Astrocyte (in vitro differentiated cells and primary cell): ENCODE data around the gene KIAA1671. TPM values are rescaled to one million over a fixed set of nuclear protein-coding genes. Genes with fewer than 3 reads are reported as not detected.

Experiments used
- DNase-seq: peaks from one replicate; pipeline ENCODE4 v3.0.0-alpha.2; 2010; ENCODE audit warnings: low read depth
- FAIRE-seq: peaks from 2 replicates; lab custom pipeline; 2011; peaks lifted over from hg19 to GRCh38; lab: Jason Lieb, UNC
- H2AFZ ChIP-seq: 2 replicates; pipeline ENCODE4 v1.6.0; 2012; ENCODE audit warnings: low read depth, low read length, inconsistent platforms
- H3K27ac ChIP-seq: 2 replicates; pipeline ENCODE4 v1.5.1; 2011; ENCODE audit warnings: low read depth, low read length, inconsistent platforms
- H3K27me3 ChIP-seq: 2 replicates; pipeline ENCODE4 v1.6.0; 2011; ENCODE audit warnings: low read length, inconsistent platforms; ENCODE audit not compliant: insufficient read depth
- H3K36me3 ChIP-seq: 2 replicates; pipeline ENCODE4 v1.5.1; 2011; ENCODE audit warnings: low read length, inconsistent platforms; ENCODE audit not compliant: insufficient read depth
- H3K4me1 ChIP-seq: 2 replicates; pipeline ENCODE4 v1.5.1; 2011; ENCODE audit warnings: low read length, inconsistent platforms; ENCODE audit not compliant: insufficient read depth
- H3K4me2 ChIP-seq: 2 replicates; pipeline ENCODE4 v1.6.0; 2012; ENCODE audit warnings: low read length, inconsistent platforms
- H3K4me3 ChIP-seq: 2 replicates; pipeline ENCODE4 v1.5.1; 2011; ENCODE audit warnings: low read depth, mild to moderate bottlenecking, low read length, inconsistent platforms; ENCODE audit not compliant: insufficient read depth
- H3K79me2 ChIP-seq: 2 replicates; pipeline ENCODE4 v1.6.0; 2012; ENCODE audit warnings: mild to moderate bottlenecking, low read length, inconsistent platforms; ENCODE audit not compliant: insufficient read depth
- H3K9ac ChIP-seq: 2 replicates; pipeline ENCODE4 v1.6.0; 2012; ENCODE audit warnings: mild to moderate bottlenecking, low read length, inconsistent platforms
- H3K9me3 ChIP-seq: 2 replicates; pipeline ENCODE4 v1.5.1; 2012; ENCODE audit warnings: low read depth, mild to moderate bottlenecking, low read length, inconsistent platforms; ENCODE audit not compliant: insufficient read depth
- H4K20me1 ChIP-seq: 2 replicates; pipeline ENCODE4 v1.6.0; 2012; ENCODE audit warnings: low read length, inconsistent platforms; ENCODE audit not compliant: insufficient read depth
- H3K27ac Mint-ChIP-seq: one replicate; pipeline ENCODE4 v1.8.0; 2021; ENCODE audit warnings: mild to moderate bottlenecking, mixed read lengths; ENCODE audit not compliant: unreplicated experiment
- H3K27me3 Mint-ChIP-seq: one replicate; pipeline ENCODE4 v1.8.0; 2021; ENCODE audit warnings: low read depth, mixed read lengths; ENCODE audit not compliant: unreplicated experiment
- H3K36me3 Mint-ChIP-seq: one replicate; pipeline ENCODE4 v1.8.0; 2021; ENCODE audit warnings: low read depth, mixed read lengths; ENCODE audit not compliant: unreplicated experiment
- H3K4me1 Mint-ChIP-seq: one replicate; pipeline ENCODE4 v1.8.0; 2021; ENCODE audit warnings: low read depth, mixed read lengths; ENCODE audit not compliant: unreplicated experiment
- H3K4me3 Mint-ChIP-seq: one replicate; pipeline ENCODE4 v1.8.0; 2021; ENCODE audit warnings: mild to moderate bottlenecking, moderate library complexity, mixed read lengths; ENCODE audit not compliant: unreplicated experiment
- H3K9me3 Mint-ChIP-seq: one replicate; pipeline ENCODE4 v1.8.0; 2021; ENCODE audit warnings: mild to moderate bottlenecking, mixed read lengths; ENCODE audit not compliant: unreplicated experiment
- CTCF ChIP-seq: IDR thresholded peaks from 2 replicates; pipeline ENCODE4 v1.5.1; 2011; ENCODE audit warnings: low read depth, mild to moderate bottlenecking, inconsistent platforms, low read length, moderate library complexity; ENCODE audit not compliant: insufficient read depth
- EZH2 ChIP-seq: IDR thresholded peaks from 2 replicates; pipeline ENCODE4 v1.6.1; 2012; ENCODE audit warnings: mild to moderate bottlenecking, low read length, inconsistent platforms; ENCODE audit not compliant: insufficient read depth
- total RNA-seq: library from RNA; stranded (reverse); gene quantifications from 2 replicates; pipeline ENCODE4 v1.2.1, GENCODE V29; 2021

KIAA1671 gene
- total RNA-seq, 1 donor from 2014 or later, result 28.4 TPM

- no peaks in the 10 kb centered on the region for H3K79me2 ChIP-seq
- H4K20me1 ChIP-seq, result peaks cover 10% of the 10 kb centered on the region
- no peak overlapping the region for H3K4me3 Mint-ChIP-seq
- DNase-seq (no peak), FAIRE-seq (no peak)
- no peak overlapping the region for H3K27ac Mint-ChIP-seq
- TF ChIP-seq CTCF (no peak), EZH2 (no peak)
- H3K9me3 ChIP-seq, result no peaks in the 10 kb centered on the region
- peaks cover 9% of the 10 kb centered on the region for H3K4me1 Mint-ChIP-seq
- H3K4me1 ChIP-seq, result no peaks in the 10 kb centered on the region
- peaks cover 6% of the 10 kb centered on the region for H3K27me3 Mint-ChIP-seq
- no peak overlapping the region for H2AFZ ChIP-seq
- no peaks in the 10 kb centered on the region for H3K27me3 ChIP-seq
- no peak overlapping the region for H3K9ac ChIP-seq
- H3K9me3 Mint-ChIP-seq, result no peaks in the 10 kb centered on the region
- no peak overlapping the region for H3K27ac ChIP-seq
- no peaks in the 10 kb centered on the region for H3K36me3 ChIP-seq
- no peak overlapping the region for H3K4me3 ChIP-seq
- H3K4me2 ChIP-seq, result no peak overlapping the region
- H3K36me3 Mint-ChIP-seq, result no peaks in the 10 kb centered on the region
Measured at GRCh38 chr22:25083056-25083806, 130.7 kb downstream of the KIAA1671 start.

- Mint-ChIP-seq H3K36me3 (no peaks in the 10 kb centered on the region), H3K4me3 (no peak overlapping the region), H3K27ac (no peak overlapping the region), H3K27me3 (peaks cover 6% of the 10 kb centered on the region), H3K4me1 (peaks cover 9% of the 10 kb centered on the region), H3K9me3 (no peaks in the 10 kb centered on the region)
- Histone ChIP-seq H3K79me2 (no peaks in the 10 kb centered on the region), H3K9ac (no peak overlapping the region), H3K9me3 (no peaks in the 10 kb centered on the region), H3K4me3 (no peak overlapping the region), H4K20me1 (peaks cover 10% of the 10 kb centered on the region), H3K27me3 (no peaks in the 10 kb centered on the region), H3K4me1 (no peaks in the 10 kb centered on the region), H2AFZ (no peak overlapping the region), H3K4me2 (no peak overlapping the region), H3K36me3 (no peaks in the 10 kb centered on the region), H3K27ac (no peak overlapping the region)
- FAIRE-seq (no peak), DNase-seq (no peak)
- TF ChIP-seq CTCF (no peak), EZH2 (no peak)
Measured at GRCh38 chr22:25083807-25084200, 131.3 kb downstream of the KIAA1671 start.

- Histone ChIP-seq H3K27me3 (no peaks in the 10 kb centered on the region), H3K79me2 (no peaks in the 10 kb centered on the region), H3K36me3 (no peaks in the 10 kb centered on the region), H3K9ac (no peak overlapping the region), H3K4me2 (no peak overlapping the region), H3K4me1 (no peaks in the 10 kb centered on the region), H3K4me3 (no peak overlapping the region), H4K20me1 (peaks cover 10% of the 10 kb centered on the region), H2AFZ (no peak overlapping the region), H3K27ac (no peak overlapping the region), H3K9me3 (no peaks in the 10 kb centered on the region)
- Mint-ChIP-seq H3K36me3 (no peaks in the 10 kb centered on the region), H3K4me3 (no peak overlapping the region), H3K27ac (no peak overlapping the region), H3K4me1 (peaks cover 9% of the 10 kb centered on the region), H3K9me3 (no peaks in the 10 kb centered on the region), H3K27me3 (peaks cover 4% of the 10 kb centered on the region)
- no peak for DNase-seq
- TF ChIP-seq EZH2 (no peak), CTCF (no peak)
- no peak for FAIRE-seq
Measured at GRCh38 chr22:25084405-25085107, 132.0 kb downstream of the KIAA1671 start.
